ENCODE results near the gene PCSK6. TPM values are rescaled to one million over a fixed set of nuclear protein-coding genes. Genes with fewer than 3 reads are reported as not detected.

The PCSK6 gene
- total RNA-seq, 4 donors from 2014 or later, result 4.0 to 28.6 (median 17.5) TPM

DNA sequence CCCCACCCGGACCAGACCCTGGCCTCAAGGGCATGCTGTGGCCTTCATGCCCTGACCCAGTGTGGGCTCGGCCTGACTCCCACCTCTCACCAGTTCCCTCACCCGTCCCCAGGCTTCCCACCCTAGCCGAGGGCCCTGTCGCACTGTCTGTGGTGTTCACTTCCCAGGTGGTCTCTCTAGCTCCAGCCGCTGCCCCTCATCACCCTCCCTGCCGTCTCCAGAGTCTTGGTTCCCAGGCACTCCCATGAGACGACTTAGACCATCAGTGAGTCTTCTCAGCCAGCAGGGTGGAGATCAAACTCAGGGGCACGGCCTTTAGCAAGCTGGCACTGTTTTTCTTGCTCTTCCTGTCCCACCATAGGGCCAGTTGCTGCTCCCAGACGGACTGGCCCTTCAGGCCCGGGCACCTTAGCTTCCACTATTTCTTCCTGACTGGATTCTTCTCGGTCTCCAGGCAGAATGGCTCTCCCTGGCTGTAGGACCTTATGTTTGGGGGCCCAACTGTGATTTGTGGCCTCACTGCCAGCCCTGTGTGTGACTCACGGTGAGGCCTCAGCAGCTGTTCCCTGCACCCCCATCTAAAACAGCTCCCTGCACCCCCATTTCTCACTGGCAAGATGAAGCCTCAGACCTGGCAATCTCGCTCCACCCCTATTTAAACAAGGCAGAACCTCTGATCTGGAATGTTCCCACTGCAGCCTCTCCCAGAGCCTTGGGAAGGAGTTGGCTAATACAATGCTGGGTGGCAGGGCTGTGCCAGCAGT lies 9.4 kb upstream of the PCSK6 start:
- Histone ChIP-seq H3K36me3 (no peaks in the 10 kb centered on the region), H3K9me3 (no peaks in the 10 kb centered on the region), H3K4me1 (no peaks in the 10 kb centered on the region), H3K27ac (no peak overlapping the region), H3K4me3 (replicated peaks in 1 of 3) (no peak overlapping the region), H3K27me3 (no peaks in the 10 kb centered on the region)
- WGBS, 2 donors, result 78 to 79% methylated on average over 14 of the region's 14 CpGs
- TF ChIP-seq POLR2A (IDR thresholded peaks at IDR 0.05), result no peak
- TF ChIP-seq, protein P1, sequence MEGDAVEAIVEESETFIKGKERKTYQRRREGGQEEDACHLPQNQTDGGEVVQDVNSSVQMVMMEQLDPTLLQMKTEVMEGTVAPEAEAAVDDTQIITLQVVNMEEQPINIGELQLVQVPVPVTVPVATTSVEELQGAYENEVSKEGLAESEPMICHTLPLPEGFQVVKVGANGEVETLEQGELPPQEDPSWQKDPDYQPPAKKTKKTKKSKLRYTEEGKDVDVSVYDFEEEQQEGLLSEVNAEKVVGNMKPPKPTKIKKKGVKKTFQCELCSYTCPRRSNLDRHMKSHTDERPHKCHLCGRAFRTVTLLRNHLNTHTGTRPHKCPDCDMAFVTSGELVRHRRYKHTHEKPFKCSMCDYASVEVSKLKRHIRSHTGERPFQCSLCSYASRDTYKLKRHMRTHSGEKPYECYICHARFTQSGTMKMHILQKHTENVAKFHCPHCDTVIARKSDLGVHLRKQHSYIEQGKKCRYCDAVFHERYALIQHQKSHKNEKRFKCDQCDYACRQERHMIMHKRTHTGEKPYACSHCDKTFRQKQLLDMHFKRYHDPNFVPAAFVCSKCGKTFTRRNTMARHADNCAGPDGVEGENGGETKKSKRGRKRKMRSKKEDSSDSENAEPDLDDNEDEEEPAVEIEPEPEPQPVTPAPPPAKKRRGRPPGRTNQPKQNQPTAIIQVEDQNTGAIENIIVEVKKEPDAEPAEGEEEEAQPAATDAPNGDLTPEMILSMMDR (IDR thresholded peaks at IDR 0.05), result no peak
- intact Hi-C loops (cut with DNase I), result no loop called here
- no peak for DNase-seq

DNA sequence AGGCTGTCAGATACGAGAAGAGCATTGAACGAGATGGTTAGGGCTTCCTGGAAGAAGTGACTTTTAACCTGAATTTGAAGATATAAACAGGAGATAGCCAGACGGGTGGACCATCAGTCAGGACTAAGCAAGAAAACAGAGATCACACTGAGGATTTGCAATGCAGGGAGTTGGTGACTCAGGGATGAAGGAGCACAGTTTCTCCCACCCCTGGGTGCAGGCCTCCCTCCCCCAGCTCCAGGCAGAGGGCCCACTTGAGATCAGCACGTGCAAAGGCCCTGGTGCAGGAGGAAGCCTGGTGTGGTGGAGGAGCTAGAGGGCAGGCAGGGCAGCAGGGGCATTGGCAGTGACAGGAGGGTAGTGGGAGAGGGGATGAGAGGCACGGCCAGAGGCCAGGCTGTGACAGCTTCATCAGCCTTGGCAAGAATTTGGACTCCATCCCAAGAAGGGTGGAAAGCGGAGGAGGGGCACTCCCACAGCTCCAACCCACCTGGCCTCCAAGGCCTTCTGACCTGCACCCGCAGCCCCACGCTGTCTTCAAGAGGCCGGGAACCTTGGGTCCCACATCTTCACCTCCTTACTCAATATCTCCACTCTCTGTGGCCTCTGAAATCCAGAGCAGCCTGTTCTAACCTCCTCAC lies 8.7 kb upstream of the PCSK6 start:
- Histone ChIP-seq H3K27ac (no peak overlapping the region), H3K4me1 (no peaks in the 10 kb centered on the region), H3K27me3 (no peaks in the 10 kb centered on the region), H3K4me3 (replicated peaks in 1 of 3) (no peak overlapping the region), H3K36me3 (no peaks in the 10 kb centered on the region), H3K9me3 (no peaks in the 10 kb centered on the region)
- intact Hi-C loops (cut with DNase I), result no loop called here
- no peak for TF ChIP-seq POLR2A (IDR thresholded peaks at IDR 0.05)
- TF ChIP-seq, protein P1 (IDR thresholded peaks at IDR 0.05), result no peak
- DNase-seq, result no peak
- WGBS, 2 donors, result 78 to 86% methylated on average over 8 to 9 of the region's 9 CpGs

DNA sequence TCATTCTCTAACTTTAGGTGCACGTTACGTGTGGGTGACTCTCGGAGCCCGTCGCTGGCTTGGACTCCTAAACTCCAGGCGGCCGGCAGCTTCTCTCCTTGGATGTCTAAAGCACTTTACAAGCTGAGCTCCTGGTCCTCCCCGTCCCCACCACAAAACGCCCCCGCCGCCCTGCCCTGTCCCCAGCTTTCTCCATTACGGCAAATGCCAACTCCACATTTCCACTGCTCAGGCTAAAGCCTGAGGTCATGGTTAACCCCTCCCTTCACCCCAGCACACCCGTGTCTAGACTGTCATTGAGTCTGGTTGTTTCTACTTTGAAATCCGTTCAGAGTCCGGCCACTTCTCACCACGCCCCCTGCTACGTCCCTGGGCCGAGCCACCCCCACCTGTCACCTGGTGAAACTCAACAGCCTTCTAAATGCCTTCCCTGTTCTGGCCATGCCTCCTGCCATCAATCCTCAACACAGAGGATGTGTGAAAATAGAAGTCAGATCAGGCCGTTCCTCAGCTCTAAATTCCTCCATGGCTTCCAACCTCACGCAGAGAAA lies 8.1 kb upstream of the PCSK6 start:
- TF ChIP-seq POLR2A (IDR thresholded peaks at IDR 0.05), result no peak
- TF ChIP-seq, protein P1 (IDR thresholded peaks at IDR 0.05), result no peak
- intact Hi-C loops (cut with DNase I), result no loop called here
- Histone ChIP-seq H3K27ac (no peak overlapping the region), H3K9me3 (no peaks in the 10 kb centered on the region), H3K4me3 (replicated peaks in 1 of 3) (no peak overlapping the region), H3K4me1 (no peaks in the 10 kb centered on the region), H3K36me3 (no peaks in the 10 kb centered on the region), H3K27me3 (no peaks in the 10 kb centered on the region)
- no peak for DNase-seq
- 66 to 75% methylated on average over 20 of the region's 20 CpGs for WGBS, 2 donors

DNA sequence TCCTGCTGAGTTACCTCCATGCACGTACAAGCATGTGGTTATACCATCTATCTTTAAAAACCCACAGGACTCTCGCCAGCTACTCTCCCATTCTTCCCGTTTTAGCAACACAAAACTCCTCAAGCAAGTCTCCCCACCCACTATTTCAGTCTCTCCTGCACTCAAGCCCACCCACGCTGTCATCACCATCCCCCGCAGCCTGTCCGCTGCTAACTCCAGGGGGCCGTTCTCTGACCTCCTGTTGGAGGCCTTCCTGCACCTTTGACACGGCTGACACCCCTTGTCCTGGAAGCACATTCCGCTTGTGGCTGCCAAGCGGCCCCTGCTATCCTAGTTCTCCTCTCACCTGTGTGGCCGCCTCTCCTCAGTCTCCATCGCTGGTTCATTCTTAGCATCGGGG lies 7.5 kb upstream of the PCSK6 start:
- 75 to 78% methylated on average over 13 of the region's 13 CpGs for WGBS, 2 donors
- no peaks in the 10 kb centered on the region for H3K27me3 ChIP-seq
- no peak for TF ChIP-seq POLR2A (IDR thresholded peaks at IDR 0.05)
- TF ChIP-seq, protein P1 (IDR thresholded peaks at IDR 0.05), result no peak
- no peaks in the 10 kb centered on the region for H3K4me1 ChIP-seq
- no peaks in the 10 kb centered on the region for H3K36me3 ChIP-seq
- intact Hi-C loops (cut with DNase I), result no loop called here
- no peak overlapping the region for H3K4me3 ChIP-seq (replicated peaks in 1 of 3)
- DNase-seq, result no peak
- H3K9me3 ChIP-seq, result no peaks in the 10 kb centered on the region
- no peak overlapping the region for H3K27ac ChIP-seq
